GM13977 (cell line): ENCODE results near the gene FICD.
"Not testable (repeated sequence)": the region's sequence is repeated elsewhere in the genome, so short reads cannot be mapped to it uniquely, and the experiment has no call there.

Source experiments
- DNase-seq: peaks from one replicate; pipeline ENCODE4 v3.0.0; 2012; ENCODE audit warnings: low spot score
- CTCF ChIP-seq: IDR thresholded peaks from 2 replicates; pipeline ENCODE4 v1.5.1; 2012; ENCODE audit warnings: mild to moderate bottlenecking, control low read depth; ENCODE audit not compliant: insufficient read depth; ENCODE audit errors: extremely low read depth, missing control alignments
- in situ Hi-C: fragments of 300-500 bp; cut with MboI; formaldehyde crosslinking; loops from one replicate; pipeline ENCODE4 v1.12.0; 2022; ENCODE audit warnings: low sequenced_read_pairs, low pct_unique_long_range_greater_than_20kb, mixed read lengths, inconsistent platforms; ENCODE audit not compliant: unreplicated experiment

Gene FICD

DNA sequence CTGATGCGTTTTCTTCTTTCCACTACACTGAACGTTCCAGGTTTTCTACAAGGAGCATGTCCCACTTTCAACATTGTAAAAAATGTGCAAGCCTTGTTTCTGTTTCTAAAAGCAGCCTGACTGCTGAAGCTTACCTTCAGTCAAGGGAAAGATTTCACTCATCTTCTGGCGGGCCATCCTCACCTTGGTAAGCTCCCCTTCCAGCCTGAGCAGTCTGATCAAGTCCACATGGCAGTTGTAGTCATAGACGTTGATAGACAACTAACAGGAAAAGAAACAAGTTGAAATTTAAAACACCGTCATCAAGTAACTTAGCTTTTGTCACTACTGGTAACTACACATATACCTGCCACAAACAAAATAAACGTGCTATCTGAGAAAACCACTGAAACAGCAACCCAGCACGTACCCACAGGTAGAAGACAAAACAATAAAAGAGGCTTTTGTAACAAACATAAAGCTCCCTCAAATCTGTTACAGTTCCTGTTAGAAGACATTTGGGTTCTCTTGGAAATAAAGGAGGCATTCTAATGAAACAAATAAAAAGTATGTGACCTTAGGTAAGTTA, 34.0 kb downstream of the FICD start:
- in situ Hi-C loops, result no loop called here
- TF ChIP-seq CTCF, result no peak
- no peak for DNase-seq

DNA sequence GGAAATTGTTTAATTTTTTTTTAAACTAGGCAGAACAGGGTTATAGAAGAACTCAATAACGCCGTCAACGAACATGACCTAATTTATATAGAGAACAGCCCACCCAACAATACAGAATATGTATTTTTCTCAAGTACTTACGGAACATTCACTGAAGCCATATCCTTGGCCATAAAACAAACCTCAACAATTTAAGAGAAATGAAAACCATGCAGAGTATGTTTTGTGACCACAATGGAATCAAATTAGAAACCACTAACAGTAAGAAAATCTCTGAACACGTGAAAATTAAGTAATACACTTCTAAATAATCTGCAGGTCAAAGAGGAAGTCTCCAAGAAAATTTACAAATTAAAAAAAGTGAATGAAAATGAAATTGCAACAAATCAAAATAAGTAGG, 36.5 kb downstream of the FICD start:
- TF ChIP-seq CTCF, result no peak
- in situ Hi-C loops, result no loop called here

GRCh38 chr12:108553799-108554198, 38.7 kb downstream of the FICD start:
- TF ChIP-seq CTCF, result no peak
- in situ Hi-C loops, result no loop called here
- DNase-seq, result no peak

More for the DNA sequence above, 36.5 kb downstream of the FICD start:
- DNase-seq, result no peak

DNA sequence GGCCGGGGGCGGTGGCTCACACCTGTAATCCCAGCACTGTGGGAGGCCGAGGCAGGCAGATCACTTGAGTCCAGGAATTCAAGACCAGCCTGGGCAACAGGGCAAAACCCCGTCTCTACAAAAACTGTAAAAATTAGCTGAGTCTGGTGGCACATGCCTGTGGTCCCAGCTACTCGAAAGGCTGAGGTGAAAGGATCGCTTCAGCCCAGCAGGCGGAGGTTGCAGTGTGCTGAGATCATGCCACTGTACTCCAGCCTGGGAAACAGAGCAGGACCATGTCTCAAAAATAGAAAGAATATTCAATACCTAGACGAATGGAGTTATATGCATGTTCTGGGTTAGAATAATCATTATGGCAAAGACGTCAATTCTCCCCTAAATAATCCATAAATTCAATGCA, 40.3 kb downstream of the FICD start:
- DNase-seq, in situ Hi-C loops: not testable (repeated sequence)

GRCh38 chr12:108559007-108559655, 44.1 kb downstream of the FICD start:
- TF ChIP-seq CTCF, result no peak
- no peak for DNase-seq
- in situ Hi-C loops, result no loop called here

GRCh38 chr12:108559748-108560147, 44.7 kb downstream of the FICD start:
- in situ Hi-C loops, result loop anchor here (5.0 kb wide), 1 partner anchor 243 kb away; no protein-coding TSS in a partner anchor
- no peak for TF ChIP-seq CTCF
- no peak for DNase-seq

DNA sequence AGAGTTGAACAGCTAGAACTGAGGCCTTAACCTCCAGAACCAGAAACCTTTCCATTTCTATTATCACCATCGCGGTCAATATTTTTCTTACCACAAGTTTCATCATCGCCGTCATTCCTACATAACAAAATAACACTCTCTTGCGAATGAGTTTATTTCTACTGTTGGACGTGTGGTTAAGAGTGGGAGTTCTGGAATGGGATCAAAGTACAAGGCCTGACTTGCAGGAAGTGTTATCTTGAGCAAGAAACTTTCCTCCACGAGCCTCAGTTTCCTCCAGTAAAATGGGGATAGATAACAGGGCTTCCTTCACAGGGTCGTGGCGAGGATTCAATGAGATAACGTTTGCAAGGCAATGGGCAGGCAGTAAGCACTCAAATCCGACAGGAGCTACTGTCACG, 45.2 kb downstream of the FICD start:
- in situ Hi-C loops, result loop anchor here (5.0 kb wide), 1 partner anchor 242 kb away; no protein-coding TSS in a partner anchor
- no peak for TF ChIP-seq CTCF
- no peak for DNase-seq
